ENCODE results near the gene SNX14.
"Not testable (repeated sequence)": the region's sequence is repeated elsewhere in the genome, so short reads cannot be mapped to it uniquely, and the experiment has no call there.

Gene SNX14

GRCh38 chr6:85581572-85581971, 12.1 kb downstream of the SNX14 start:
- DNase-seq = no peak

- DNase-seq = peak; percentile 21
Observed at GRCh38 chr6:85580878-85581267, 12.8 kb downstream of the SNX14 start.

- DNase-seq = no peak
Observed at GRCh38 chr6:85580118-85580877, 13.4 kb downstream of the SNX14 start.

DNA sequence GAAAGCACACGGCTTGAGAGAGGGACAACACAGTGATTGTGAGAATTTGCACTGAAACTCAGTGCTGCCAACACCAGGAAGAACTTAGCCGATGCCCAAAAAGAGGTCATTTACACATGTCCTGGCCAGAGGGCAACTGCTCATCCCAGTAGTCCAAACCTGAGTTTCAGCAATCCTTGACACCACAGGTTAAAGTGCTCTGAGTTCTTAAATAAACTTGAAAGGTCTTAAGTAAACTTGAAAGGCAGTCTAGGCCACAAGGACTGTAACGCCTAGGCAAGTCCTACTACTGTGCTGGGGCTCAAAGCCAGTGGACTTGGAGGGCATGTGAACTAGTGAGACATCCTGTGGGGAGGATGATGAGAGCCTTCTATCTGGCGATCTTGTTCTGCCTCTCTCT, 14.1 kb downstream of the SNX14 start:
- DNase-seq = no peak

DNA sequence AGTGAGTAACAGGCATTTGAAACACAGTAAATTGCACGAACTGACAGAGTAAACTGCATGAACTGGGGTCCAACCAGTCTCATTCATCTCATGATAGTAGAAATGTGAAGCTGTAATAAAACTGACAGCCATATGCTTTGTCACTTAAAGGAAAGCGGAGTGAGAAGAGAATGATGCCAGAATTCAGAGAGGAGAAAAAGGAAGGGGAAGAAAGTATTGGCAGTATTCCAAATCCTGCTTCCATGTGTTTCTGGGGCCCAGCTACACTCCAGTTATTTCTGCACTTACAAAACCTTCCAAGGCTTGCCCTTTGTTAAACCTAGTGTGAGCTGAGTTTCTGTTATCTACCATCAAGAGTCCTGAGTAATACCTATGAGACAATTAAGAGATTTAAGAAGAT, 17.2 kb downstream of the SNX14 start:
- no peak for DNase-seq

DNA sequence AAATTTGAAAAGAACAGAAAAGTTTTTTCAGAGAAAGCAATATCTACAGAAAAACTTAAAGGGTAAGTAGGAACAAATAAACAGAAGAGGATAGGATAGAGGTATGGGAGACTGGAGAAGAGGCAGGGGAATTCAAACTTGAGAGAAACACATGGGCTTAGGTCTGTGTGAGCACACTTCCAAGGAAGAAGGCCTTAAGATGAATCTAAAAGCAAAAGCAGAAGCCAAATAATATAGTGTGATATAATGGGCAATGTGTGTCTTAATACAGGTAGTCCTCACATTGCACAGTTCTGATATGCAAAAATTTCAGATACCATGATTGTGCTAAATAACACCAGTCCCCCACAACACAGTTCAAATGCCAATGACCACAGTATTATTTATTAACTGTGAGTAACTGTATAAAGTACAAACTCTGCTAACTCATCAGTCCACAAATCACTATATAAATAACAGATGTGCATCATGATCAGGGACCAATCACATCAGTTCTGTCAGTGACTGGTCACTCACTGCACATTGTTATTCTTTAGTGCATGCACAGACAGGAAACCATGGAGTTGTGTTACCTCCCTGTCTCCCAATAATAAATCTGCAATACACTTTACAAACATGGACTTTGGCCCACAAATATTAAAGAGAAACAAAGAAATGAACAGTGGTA, 18.6 kb downstream of the SNX14 start:
- no peak for DNase-seq

DNA sequence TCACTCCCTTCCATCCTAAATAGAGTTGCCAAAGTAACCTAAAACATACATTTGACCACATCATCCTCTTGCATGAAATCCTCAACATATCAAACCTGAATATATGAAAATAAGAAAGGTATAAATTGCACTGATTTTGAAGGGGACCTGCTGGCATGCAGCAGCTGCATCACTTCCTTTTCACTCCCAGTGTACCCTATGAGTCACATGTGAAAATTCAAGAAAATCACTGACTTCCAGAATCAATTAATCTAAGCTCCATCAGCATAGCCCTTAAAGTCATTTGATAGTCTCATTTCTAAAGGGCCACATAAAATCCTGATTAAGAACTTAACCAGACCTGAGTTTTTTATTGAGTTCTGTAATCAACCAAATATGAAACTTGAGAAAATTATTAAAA, 24.3 kb downstream of the SNX14 start:
- peak; percentile 6 for DNase-seq

GRCh38 chr6:85568411-85568810, 25.2 kb downstream of the SNX14 start:
- no peak for DNase-seq

DNA sequence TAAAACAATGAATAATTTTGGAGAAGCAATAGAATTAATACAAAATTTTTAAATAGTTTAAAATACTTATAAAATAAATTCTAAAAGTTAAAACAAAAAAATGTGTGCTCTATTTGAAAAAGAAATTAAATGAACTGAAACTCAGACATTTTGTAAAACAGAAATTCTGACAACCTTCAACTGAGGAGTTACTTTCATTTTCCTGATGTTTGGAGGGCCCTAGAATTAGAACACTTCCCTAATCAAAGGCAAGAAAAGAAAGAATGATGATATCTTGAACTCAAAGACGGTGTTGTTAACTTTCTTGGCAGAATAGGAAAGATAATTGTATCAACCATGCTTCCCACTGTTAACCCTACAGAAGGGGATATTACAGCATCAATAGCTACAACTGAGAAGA, 27.9 kb downstream of the SNX14 start:
- no peak for DNase-seq

DNA sequence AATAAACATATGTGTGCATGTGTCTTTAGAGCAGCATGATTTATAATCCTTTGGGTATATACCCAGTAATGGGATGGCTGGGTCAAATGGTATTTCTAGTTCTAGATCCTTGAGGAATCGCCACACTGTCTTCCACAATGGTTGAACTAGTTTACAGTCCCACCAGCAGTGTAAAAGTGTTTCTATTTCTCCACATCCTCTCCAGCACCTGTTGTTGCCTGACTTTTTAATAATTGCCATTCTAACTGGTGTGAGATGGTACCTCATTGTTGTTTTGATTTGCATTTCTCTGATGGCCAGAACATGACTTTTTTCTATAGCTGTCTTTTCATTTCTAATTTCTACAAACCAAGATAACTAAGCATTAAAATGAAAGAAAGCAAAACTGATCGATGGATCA, 29.4 kb downstream of the SNX14 start:
- not testable (repeated sequence) for DNase-seq

GRCh38 chr6:85561750-85562357, 31.8 kb downstream of the SNX14 start:
- no peak for DNase-seq

DNA sequence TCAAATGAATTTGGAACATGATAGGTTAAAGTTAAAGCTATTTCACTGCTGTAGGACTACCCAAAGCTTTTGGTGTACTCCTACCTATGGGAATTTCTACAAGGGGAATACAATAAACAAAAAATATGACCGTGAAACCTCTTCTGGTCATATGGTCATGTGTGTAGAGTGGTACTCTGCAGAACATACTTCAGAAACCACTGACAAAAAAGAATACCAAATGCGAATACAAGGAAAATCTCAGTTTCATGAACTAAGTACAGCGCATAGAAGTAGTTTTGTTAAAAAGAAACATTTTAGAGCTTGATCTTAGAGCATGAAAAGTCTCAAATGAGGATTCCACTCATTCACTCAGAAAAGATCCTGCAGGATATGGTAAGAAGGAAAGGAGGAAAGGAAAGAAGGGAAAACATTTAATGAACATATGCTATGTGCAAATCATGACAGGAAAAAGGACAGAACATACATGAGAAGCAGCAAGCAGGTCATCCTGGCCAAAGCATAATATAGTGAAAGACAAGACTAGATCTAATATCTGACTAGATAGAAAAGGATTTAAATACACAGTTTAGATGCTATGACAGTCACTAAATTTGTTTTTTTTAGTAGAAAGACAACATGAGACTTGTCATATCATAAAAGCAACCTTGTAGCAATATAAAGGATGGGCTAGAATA, 36.5 kb downstream of the SNX14 start:
- DNase-seq = no peak

- DNase-seq = no peak
Observed at GRCh38 chr6:85552652-85553051, 41.0 kb downstream of the SNX14 start.

GRCh38 chr6:85551264-85551663, 42.4 kb downstream of the SNX14 start:
- no peak for DNase-seq

DNA sequence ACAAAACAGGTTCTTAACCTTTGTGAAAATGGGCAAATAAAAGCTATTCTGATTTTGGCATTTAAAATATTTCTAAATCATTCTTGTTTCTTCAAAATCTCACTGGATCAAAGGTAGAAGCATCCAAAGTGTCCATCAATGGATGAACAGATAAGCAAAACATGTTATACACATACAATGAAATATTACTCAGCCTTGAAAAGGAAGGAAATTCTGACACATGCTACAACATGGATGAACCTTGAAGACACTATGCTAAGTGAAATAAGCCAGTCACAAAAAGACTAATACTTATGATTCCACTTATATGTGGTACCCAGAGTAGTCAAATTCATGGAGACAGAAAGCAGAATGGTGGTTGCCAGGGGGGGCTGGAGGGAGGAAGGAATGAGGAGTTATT, 45.9 kb downstream of the SNX14 start:
- DNase-seq = no peak

- DNase-seq = no peak
Observed at GRCh38 chr6:85544776-85545175, 48.9 kb downstream of the SNX14 start.

DNA sequence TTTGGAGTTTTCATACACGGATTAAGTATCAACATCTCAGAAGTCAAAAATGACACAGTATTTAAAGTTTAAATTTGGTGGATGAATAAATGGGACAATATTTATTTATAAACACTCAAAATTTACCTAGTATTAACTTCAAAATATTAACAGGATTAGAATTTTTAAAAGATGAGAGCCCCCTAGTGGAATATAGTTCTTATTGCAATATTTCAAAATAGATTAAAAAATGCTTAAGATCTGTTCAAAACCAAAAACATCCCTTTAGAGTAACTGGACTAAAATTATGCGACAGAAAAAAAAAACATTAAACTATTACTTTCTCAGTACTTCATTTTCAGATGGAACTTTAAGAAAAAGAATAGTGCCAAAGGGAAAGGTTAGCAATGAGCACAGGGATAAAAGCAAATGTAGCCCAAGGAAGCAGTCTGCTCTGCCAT, 56.6 kb downstream of the SNX14 start:
- no peak for DNase-seq

DNA sequence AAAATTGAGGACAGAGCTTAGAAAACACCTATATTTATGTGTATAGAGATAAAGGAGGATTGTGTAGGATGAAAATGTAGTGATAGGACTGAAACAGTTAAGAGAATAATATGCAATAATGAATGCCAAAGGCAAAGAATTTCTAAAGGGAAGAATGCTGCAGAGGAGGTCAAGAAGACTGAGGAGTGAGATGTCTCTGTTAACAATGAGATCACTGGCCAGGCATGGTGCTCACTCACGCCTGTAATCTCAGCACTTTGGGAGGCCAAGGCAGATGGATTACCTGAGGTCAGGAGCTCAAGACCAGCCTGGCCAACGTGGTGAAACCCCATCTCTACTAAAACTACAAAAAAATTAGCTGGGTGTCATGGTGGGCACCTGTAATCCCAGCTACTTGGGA, 69.4 kb downstream of the SNX14 start:
- not testable (repeated sequence) for DNase-seq

GRCh38 chr6:85516168-85516567, 77.5 kb downstream of the SNX14 start:
- DNase-seq = no peak

- peak; percentile 76 for DNase-seq
Observed at GRCh38 chr6:85506441-85507093, 87.1 kb downstream of the SNX14 start.

DNA sequence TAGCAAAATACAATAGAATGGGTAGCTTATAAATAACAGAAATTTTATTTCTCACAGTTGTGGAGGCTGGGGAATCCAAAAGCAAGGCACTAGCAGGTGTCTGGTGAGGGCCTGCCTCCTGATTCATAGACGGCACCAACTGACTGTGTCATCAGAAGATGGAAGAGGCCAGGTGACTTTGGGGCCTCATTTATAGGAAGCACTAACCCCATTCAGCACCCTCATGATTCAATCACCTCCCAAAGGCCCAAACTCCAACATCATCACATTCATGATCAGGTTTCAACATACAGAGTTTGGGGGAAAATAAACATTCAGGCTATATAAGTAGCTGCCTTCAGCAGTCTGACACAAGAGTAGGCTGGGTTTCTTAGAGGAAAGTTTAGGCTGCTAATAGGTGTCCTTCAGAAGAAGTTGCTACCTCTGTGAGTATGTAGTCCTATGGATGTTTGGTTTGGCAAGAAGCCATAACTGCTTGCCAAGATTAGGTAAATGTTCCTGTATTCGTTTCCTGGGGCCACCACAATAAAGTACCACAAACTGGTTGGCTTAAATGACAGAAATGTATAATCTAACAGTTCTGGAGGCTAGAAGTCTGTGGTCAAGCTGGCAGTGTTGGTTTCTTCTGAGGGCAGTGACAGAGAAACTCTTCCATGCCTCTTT, 94.9 kb downstream of the SNX14 start:
- peak; percentile 3 for DNase-seq

DNA sequence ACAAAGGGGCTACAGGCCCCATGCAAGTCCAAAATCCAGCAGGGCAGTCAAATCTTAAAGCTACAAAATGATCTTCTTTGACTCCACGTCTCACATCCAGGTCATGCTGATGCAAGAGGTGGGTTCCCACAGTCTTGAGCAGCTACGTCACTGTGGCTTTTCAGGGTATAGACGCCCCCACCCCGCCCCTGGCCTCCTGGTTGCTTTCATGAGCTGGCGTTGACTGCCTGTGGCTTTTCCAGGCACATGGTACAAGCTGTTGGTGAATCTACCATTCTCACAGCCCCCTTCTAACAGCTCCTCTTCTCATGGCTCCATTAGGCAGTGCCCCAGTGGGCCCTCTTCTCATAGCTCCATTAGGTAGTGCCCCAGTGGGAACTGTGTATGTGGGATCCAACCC, 96.8 kb downstream of the SNX14 start:
- no peak for DNase-seq

Data from activated CD4-positive, alpha-beta T cell treated with anti-CD3 and anti-CD28 coated beads, Interleukin-2, amount 50 U/mL, for 16 hours (primary cell).